Mesothelial cell of epicardium (in vitro differentiated cells): ENCODE data around the gene RTN4RL1. TPM values are rescaled to one million over a fixed set of nuclear protein-coding genes. Genes with fewer than 3 reads are reported as not detected.

Experiments used
- DNase-seq, 2 experiments: peaks; one replicate each; pipeline ENCODE4 v3.0.0; 2021; ENCODE audit warnings: low spot score in 2 of 2; ENCODE audit not compliant: unreplicated experiment in 2 of 2
- H3K27ac Mint-ChIP-seq: 2 replicates; pipeline ENCODE4 v1.8.0; 2021; ENCODE audit warnings: mixed read lengths
- H3K27me3 Mint-ChIP-seq: 2 replicates; pipeline ENCODE4 v1.8.0; 2021; ENCODE audit warnings: low read depth, mixed read lengths
- H3K36me3 Mint-ChIP-seq: 2 replicates; pipeline ENCODE4 v1.8.0; 2021; ENCODE audit warnings: mixed read lengths
- H3K4me1 Mint-ChIP-seq: 2 replicates; pipeline ENCODE4 v1.8.0; 2021; ENCODE audit warnings: mixed read lengths
- H3K4me3 Mint-ChIP-seq: 2 replicates; pipeline ENCODE4 v1.8.0; 2021; ENCODE audit warnings: mild to moderate bottlenecking, moderate library complexity, mixed read lengths
- H3K9me3 Mint-ChIP-seq: 2 replicates; pipeline ENCODE4 v1.8.0; 2021; ENCODE audit warnings: mixed read lengths
- CTCF ChIP-seq: fragments of 200-600 bp; sonication (generic); IDR thresholded peaks from one replicate; pipeline ENCODE4 v1.5.0; 2021; ENCODE audit warnings: antibody characterized with exemption; ENCODE audit not compliant: unreplicated experiment
- total RNA-seq: library from RNA; stranded (reverse); gene quantifications from 3 replicates; pipeline ENCODE4 v1.2.1, GENCODE V29; 2021

The RTN4RL1 gene
- total RNA-seq, 1 donor from 2014 or later = 0.20 TPM

GRCh38 chr17:1975573-1975972, 49.6 kb downstream of the RTN4RL1 start:
- Mint-ChIP-seq H3K27me3 (peaks cover 32% of the 10 kb centered on the region), H3K9me3 (no peaks in the 10 kb centered on the region), H3K27ac (no peak overlapping the region), H3K4me3 (no peak overlapping the region), H3K36me3 (no peaks in the 10 kb centered on the region), H3K4me1 (no peaks in the 10 kb centered on the region)
- no peak for DNase-seq
- TF ChIP-seq CTCF = no peak

- Mint-ChIP-seq H3K36me3 (no peaks in the 10 kb centered on the region), H3K27me3 (peaks cover 24% of the 10 kb centered on the region), H3K4me3 (no peak overlapping the region), H3K4me1 (peaks cover 6% of the 10 kb centered on the region), H3K9me3 (no peaks in the 10 kb centered on the region), H3K27ac (no peak overlapping the region)
- no peak for TF ChIP-seq CTCF
- DNase-seq = no peak
These were observed 52.5 kb downstream of the RTN4RL1 start for GRCh38 chr17:1972487-1973160.

GRCh38 chr17:1970843-1971384, 54.2 kb downstream of the RTN4RL1 start:
- TF ChIP-seq CTCF = no peak
- Mint-ChIP-seq H3K36me3 (no peaks in the 10 kb centered on the region), H3K9me3 (no peaks in the 10 kb centered on the region), H3K27ac (no peak overlapping the region), H3K4me3 (no peak overlapping the region), H3K27me3 (peaks cover 12% of the 10 kb centered on the region), H3K4me1 (peaks cover 20% of the 10 kb centered on the region)
- DNase-seq = no peak

- H3K4me1 Mint-ChIP-seq = peaks cover 24% of the 10 kb centered on the region
- no peak overlapping the region for H3K27ac Mint-ChIP-seq
- peaks cover 8% of the 10 kb centered on the region for H3K27me3 Mint-ChIP-seq
- H3K9me3 Mint-ChIP-seq = no peaks in the 10 kb centered on the region
- DNase-seq = no peak
- no peaks in the 10 kb centered on the region for H3K36me3 Mint-ChIP-seq
- H3K4me3 Mint-ChIP-seq = no peak overlapping the region
- no peak for TF ChIP-seq CTCF
These were observed 55.4 kb downstream of the RTN4RL1 start for GRCh38 chr17:1969712-1970111.

- H3K36me3 Mint-ChIP-seq = no peaks in the 10 kb centered on the region
- peaks cover 24% of the 10 kb centered on the region for H3K4me1 Mint-ChIP-seq
- peak overlapping the region; percentile 14 for H3K27ac Mint-ChIP-seq
- H3K9me3 Mint-ChIP-seq = no peaks in the 10 kb centered on the region
- DNase-seq = peak in 1 of 2 experiments; percentile 44
- TF ChIP-seq CTCF = no peak
- no peak overlapping the region for H3K4me3 Mint-ChIP-seq
- peaks cover 5% of the 10 kb centered on the region for H3K27me3 Mint-ChIP-seq
These were observed 57.9 kb downstream of the RTN4RL1 start for GRCh38 chr17:1967213-1967612.
